GM19438 (cell line): Measurements from ENCODE around the gene PHF23.
A peak's percentile ranks its signal among the peaks of the same experiment; 100 is the strongest.

Experiments used
- ATAC-seq: cut with Tn5 transposase; IDR thresholded peaks from one replicate; pipeline ENCODE4 v1.9.1; 2021; ENCODE audit warnings: low read depth; ENCODE audit not compliant: unreplicated experiment

Gene PHF23

DNA sequence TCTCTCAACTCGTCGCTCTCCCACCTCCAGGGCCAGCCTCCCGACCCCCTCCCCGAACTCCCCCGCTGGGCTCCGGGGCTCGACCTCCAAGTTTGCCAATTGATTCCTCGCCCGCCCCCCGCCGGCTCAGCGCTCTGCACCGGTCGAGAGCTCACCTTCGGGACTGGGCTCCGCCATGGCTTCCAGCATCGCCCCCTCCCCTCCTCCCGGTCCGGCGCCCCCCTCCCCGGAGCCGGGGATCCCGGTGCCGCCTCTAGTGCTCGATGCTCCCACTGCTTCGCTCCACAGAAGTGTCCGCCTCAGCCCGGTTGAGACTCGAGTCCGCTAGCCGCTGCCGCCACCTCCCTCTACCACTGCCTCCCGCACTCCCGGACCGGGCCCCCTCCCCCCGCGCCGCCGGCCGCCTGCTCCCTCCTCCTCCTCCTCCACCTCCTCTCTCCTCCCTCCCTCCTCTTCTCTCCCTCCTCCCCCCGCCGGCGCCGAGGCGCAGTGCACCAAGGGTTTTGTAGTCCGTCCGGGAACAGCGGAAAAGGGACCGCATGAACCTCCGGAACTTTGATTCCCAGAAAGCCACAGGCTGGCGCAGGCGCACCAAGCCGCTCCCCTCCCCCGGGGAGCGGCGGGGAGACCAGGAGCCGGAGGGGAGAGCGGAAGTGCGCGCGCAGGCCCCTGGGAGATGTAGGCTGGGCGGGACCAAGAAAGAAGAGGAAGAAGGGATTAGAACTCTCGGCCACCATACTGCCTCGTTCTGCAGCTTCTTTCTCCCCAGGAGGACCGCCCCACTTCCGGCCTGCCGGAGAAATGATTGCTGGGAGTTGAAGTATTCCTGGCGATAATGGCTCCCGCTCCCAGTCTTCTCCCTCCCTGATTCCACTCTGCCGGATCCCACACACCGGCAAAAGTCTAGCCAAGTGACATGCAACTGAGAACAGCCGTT lies at the start of gene PHF23:
PHF23 (minus strand) TSS at position 367 of the 937 bp plus-strand sequence; CDS start at position 189, 178 bp downstream.
- ATAC-seq, result peak; percentile 45

DNA sequence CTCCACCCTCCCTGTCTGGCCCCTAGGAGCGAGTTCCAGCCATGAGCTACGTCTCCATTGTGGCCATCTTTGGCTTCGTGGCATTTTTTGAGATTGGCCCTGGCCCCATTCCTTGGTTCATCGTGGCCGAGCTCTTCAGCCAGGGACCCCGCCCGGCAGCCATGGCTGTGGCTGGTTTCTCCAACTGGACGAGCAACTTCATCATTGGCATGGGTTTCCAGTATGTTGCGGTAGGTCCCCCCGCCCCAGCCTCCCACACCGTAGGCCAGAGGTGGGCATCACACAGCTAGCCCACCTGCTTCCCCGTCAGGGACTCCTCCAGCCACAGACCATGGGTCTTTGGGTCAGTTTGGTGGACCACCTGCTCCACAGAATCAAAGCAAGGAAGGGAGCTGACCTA lies 46.4 kb upstream of the PHF23 start:
- no peak for ATAC-seq

GRCh38 chr17:7284911-7285310 lies 45.7 kb upstream of the PHF23 start:
- ATAC-seq, result no peak

DNA sequence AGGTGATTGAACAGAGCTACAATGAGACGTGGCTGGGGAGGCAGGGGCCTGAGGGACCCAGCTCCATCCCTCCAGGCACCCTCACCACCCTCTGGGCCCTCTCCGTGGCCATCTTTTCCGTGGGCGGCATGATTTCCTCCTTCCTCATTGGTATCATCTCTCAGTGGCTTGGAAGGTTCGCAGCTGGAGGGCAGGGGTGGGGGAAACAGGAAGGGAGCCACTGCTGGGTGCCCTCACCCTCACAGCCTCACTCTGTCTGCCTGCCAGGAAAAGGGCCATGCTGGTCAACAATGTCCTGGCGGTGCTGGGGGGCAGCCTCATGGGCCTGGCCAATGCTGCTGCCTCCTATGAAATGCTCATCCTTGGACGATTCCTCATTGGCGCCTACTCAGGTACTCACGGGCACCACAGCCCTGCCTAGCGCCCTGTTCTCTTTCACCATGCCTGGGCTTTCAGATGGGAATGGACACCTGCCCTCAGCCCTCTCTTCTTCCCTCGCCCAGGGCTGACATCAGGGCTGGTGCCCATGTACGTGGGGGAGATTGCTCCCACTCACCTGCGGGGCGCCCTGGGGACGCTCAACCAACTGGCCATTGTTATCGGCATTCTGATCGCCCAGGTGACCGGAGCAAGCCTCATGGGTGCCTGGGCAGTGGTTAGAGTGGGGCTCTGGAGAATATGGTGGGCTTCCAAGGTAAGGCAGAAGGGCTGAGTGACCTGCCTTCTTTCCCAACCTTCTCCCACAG lies 44.4 kb upstream of the PHF23 start:
- no peak for ATAC-seq

GRCh38 chr17:7282752-7283321 lies 43.6 kb upstream of the PHF23 start:
- ATAC-seq, result no peak

- no peak for ATAC-seq
Measured at GRCh38 chr17:7281953-7282751, 42.9 kb upstream of the PHF23 start.

GRCh38 chr17:7281074-7281952 lies 42.1 kb upstream of the PHF23 start, which contains the start of gene SLC2A4:
TSS of gene SLC2A4 (plus strand) at chr17:7281718. CDS start at chr17:7281935, 217 bp downstream.
- no peak for ATAC-seq

DNA sequence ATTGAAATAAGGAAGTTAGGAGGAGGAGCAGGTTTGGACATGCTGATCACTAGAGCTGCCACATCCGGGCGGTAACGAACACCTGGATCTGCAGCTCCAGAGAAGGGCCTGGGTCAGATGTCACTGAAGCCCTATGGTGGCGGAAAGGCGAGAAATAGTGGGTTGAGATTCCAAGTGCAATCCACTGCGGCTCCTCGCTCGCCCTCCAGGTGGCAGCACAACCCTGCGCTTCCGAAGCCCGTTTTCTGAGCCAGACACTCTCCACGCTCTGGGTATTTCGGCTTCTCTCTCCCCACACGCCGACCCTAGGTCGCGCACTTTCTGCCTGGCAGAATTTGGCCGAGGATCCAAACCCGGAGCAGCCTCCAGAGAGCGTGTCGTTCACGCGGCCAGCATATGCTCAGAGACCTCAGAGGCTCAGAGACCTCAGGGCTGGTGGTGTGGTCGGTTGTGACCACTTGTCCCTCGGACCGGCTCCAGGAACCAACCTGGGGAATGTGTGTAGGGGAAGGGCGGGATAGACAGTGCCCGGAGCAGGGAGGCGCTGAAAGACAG lies 41.3 kb upstream of the PHF23 start:
- no peak for ATAC-seq

DNA sequence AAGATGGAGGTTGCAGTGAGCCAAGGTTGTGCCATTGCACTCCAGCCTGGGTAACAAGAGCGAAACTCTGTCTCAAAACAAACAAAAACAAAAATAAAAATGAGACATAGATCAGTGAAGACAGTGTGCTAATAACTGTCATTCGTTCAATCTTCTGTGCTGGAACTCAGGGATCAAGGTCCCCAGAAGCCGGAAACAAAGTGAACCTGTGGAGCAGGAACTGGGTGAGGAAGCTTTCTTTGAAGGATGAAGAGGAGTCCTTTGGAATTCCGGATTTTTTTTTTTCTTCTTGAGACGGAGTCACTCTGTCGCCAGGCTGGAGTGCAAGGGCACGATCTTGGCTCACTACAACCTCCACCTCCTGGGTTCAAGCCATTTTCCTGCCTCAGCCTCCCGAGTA lies 40.2 kb upstream of the PHF23 start:
- no peak for ATAC-seq

DNA sequence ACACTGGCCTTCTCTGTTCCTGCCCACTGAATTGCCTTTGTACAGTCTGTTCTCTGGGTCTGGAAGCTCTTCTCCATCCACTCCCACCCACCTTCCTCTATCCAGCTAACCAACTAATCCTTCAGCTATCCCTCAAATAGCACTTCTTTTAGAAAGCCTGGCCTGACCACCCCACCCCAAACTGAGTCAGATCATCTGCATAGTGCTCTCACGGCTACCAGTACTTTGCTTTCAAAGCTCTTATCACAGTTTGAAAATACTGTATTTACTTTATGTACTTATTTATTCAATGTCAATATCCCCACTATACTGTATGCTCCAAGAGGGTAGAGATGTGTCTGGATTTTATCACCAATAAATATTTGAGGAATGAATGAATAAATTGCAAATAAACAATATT lies 27.5 kb upstream of the PHF23 start:
- no peak for ATAC-seq

DNA sequence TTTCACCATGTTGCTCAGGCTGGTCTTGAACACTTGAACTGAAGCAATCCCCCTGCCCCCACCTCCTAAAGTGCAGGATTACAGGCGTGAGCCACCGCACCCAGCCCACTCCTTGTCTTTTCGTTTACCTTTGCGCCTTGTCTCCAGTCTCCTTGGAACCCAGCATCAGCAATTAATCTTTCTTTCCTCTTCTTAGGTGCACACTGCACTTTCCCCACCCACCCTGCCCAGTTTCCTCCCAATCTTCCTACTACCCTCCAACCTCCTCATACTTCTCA lies 24.5 kb upstream of the PHF23 start:
- ATAC-seq, result no peak

- no peak for ATAC-seq
Measured at GRCh38 chr17:7262935-7263800, 23.9 kb upstream of the PHF23 start.

- no peak for ATAC-seq
Measured at GRCh38 chr17:7262192-7262934, 23.1 kb upstream of the PHF23 start, which contains the start of gene CLDN7. TSS of gene CLDN7 (minus strand) at chr17:7262478. CDS start at chr17:7262043, 435 bp downstream.

GRCh38 chr17:7261379-7262191 lies 22.3 kb upstream of the PHF23 start:
- ATAC-seq, result no peak

DNA sequence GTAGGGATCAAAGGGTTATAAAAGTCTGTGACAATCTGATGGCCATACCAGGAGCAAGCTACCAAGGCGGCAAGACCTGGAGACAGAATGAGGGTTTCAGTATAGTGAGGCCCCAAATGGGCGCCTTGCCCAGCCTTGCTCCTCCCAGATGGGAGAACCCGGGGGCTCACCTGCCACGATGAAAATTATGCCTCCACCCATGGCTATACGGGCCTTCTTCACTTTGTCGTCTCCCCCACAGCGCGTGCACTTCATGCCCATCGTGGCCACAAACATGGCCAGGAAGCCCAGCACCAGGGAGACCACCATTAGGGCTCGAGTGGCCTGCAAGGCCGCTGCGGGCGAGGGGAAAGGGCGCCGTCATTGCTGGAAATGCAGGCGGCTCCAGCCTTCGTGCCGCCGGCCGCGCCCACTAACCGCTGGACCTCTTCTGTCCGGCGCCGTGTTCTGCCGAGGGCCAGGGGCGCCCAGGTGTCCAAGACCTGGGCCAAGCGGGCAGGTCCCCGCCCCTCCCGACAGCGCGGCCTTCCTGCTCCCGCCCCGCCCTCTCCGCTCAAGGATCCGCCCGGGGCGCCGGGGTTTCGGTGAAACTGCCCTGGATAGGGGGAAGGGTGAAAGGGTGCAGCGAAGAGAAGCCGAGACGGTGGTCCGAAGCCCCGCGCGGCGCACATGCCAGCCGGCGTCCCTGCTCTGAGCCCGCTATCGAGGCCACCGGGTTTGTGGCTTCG lies 21.6 kb upstream of the PHF23 start:
- ATAC-seq, result no peak

DNA sequence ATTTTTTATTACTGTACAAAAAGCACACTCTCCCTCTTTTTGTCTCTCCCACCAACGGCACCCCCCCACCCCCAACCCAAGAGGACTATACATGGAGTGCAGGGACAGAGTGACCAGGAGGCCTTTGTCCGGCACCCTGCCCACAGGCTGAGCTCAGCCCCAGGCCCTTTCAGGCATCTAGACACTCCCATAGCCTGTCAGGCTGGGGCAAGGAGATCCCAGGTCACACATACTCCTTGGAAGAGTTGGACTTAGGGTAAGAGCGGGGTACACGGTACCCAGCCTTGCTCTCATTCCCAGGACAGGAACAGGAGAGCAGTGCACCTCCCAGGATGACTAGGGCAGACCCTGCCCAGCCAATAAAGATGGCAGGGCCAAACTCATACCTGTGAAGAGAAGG lies 20.9 kb upstream of the PHF23 start:
- ATAC-seq, result no peak
